Measurements from ENCODE around the gene INF2.

INF2 gene

DNA sequence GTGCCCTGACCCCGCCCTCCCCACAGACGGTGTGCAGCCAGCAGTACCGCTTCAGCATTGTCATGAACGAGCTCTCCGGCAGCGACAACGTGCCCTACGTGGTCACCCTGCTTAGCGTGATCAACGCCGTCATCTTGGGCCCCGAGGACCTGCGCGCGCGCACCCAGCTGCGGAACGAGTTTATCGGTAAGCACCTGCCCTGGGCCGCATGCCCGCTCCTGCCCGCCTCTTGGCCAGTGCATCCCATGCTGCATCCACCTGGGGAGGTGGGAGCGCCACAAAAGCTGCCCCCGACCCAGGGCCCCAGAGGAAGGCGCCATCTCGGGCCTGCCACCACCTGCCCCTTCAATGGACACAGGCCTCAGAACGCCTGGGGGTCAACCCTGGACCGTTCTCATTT, 13.9 kb downstream of the INF2 start:
- in situ Hi-C loops (cut with HindIII; ENCODE audit: low sequenced_read_pairs): no loop called here
- no peak for DNase-seq (ENCODE audit: low read depth, low spot score)
- TF ChIP-seq, protein P1, sequence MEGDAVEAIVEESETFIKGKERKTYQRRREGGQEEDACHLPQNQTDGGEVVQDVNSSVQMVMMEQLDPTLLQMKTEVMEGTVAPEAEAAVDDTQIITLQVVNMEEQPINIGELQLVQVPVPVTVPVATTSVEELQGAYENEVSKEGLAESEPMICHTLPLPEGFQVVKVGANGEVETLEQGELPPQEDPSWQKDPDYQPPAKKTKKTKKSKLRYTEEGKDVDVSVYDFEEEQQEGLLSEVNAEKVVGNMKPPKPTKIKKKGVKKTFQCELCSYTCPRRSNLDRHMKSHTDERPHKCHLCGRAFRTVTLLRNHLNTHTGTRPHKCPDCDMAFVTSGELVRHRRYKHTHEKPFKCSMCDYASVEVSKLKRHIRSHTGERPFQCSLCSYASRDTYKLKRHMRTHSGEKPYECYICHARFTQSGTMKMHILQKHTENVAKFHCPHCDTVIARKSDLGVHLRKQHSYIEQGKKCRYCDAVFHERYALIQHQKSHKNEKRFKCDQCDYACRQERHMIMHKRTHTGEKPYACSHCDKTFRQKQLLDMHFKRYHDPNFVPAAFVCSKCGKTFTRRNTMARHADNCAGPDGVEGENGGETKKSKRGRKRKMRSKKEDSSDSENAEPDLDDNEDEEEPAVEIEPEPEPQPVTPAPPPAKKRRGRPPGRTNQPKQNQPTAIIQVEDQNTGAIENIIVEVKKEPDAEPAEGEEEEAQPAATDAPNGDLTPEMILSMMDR (IDR thresholded peaks at IDR 0.05; ENCODE audit: low read depth, low read length): no peak
- H3K4me3 ChIP-seq (ENCODE audit: low read depth, low read length): no peak overlapping the region

DNA sequence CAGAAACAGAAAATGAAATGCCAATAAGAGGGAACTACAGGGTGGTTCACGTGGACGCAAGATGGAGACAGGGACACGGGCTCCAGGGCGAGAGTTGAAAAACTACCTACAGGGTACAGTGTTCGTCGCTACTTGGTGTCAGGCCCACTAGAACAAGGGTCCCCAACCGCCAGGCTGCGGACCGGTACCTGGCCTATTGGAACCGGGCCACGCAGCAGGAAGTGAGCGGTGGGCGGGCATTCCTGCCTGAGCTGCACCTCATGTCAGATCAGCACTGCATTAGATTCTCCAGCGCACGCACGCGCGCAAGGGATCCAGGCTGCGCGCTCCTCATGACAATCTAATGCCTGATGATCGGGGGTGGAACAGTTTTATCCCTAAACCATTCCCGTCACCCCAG, 14.8 kb downstream of the INF2 start:
- no peak for DNase-seq (ENCODE audit: low read depth, low spot score)
- no peak overlapping the region for H3K4me3 ChIP-seq (ENCODE audit: low read depth, low read length)
- in situ Hi-C loops (cut with HindIII; ENCODE audit: low sequenced_read_pairs): no loop called here
- TF ChIP-seq, protein P1 (IDR thresholded peaks at IDR 0.05; ENCODE audit: low read depth, low read length): no peak

DNA sequence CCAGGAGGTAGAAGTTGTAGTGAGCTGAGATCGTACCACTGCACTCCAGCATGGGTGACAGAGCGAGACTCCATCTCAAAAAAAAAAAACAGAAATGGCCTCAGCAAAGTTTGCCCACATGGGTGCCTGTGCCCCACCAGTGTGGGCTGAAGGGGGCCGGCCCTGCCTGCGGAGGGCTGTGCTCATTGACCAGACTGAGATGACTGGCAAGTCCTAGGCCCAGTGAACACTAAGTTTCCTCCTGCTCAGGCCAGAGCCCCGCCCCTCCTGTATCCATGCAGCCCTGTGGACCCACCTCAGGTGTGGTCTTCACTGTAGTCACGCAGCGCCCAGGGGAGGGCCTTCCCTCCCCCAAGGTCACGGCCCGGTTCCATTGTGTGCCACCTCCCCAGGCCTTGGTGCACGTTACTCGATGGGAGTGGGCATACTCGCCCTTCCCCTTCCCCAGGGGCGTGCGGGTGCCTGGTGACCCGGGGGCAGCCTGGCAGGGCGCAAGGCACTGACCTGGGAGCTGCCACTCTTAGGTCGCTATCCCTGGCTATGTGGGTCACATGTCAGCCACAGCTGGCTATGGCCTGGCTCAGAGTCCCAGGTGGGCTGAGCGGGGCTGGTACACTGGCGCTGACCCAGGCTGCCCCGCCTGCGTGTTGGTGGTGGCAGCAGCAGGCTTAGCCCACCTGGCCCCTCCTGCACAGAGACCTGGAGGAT, 16.1 kb downstream of the INF2 start:
- no peak overlapping the region for H3K4me3 ChIP-seq (ENCODE audit: low read depth, low read length)
- DNase-seq (ENCODE audit: low read depth, low spot score): no peak
- TF ChIP-seq, protein P1 (IDR thresholded peaks at IDR 0.05; ENCODE audit: low read depth, low read length): no peak
- in situ Hi-C loops (cut with HindIII; ENCODE audit: low sequenced_read_pairs): no loop called here

DNA sequence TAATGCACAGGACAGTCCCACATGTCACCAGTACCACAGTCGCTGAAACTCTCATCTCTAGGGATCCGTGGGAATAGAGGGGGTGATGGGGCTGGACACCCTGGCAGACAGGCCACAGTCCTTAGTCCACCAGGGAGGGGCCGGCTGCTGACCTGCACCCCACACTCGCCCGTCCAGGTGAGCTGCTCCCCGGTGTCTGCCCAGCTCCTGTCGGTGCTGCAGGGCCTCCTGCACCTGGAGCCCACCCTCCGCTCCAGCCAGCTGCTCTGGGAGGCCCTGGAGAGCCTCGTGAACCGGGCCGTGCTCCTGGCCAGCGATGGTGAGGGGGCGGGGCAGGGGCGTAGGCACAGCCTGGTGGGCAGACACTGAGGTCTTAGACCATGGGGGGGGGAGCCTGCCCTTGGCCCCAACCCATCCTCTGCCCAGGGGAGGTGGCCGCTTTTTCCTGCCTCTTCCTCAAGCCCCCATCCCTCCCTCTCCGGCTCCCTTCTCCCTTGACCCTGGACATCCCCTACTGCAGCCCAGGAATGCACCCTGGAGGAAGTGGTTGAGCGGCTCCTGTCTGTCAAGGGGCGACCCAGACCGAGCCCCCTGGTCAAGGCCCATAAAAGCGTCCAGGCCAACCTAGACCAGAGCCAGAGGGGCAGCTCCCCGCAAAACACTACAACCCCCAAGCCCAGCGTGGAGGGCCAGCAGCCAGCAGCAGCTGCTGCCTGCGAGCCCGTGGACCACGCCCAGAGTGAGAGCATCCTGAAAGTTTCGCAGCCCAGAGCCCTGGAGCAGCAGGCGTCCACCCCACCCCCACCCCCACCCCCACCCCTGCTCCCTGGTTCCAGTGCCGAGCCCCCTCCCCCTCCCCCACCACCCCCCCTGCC, 17.6 kb downstream of the INF2 start:
- TF ChIP-seq, protein P1 (IDR thresholded peaks at IDR 0.05; ENCODE audit: low read depth, low read length): no peak
- in situ Hi-C loops (cut with HindIII; ENCODE audit: low sequenced_read_pairs): no loop called here
- no peak for DNase-seq (ENCODE audit: low read depth, low spot score)
- no peak overlapping the region for H3K4me3 ChIP-seq (ENCODE audit: low read depth, low read length)

DNA sequence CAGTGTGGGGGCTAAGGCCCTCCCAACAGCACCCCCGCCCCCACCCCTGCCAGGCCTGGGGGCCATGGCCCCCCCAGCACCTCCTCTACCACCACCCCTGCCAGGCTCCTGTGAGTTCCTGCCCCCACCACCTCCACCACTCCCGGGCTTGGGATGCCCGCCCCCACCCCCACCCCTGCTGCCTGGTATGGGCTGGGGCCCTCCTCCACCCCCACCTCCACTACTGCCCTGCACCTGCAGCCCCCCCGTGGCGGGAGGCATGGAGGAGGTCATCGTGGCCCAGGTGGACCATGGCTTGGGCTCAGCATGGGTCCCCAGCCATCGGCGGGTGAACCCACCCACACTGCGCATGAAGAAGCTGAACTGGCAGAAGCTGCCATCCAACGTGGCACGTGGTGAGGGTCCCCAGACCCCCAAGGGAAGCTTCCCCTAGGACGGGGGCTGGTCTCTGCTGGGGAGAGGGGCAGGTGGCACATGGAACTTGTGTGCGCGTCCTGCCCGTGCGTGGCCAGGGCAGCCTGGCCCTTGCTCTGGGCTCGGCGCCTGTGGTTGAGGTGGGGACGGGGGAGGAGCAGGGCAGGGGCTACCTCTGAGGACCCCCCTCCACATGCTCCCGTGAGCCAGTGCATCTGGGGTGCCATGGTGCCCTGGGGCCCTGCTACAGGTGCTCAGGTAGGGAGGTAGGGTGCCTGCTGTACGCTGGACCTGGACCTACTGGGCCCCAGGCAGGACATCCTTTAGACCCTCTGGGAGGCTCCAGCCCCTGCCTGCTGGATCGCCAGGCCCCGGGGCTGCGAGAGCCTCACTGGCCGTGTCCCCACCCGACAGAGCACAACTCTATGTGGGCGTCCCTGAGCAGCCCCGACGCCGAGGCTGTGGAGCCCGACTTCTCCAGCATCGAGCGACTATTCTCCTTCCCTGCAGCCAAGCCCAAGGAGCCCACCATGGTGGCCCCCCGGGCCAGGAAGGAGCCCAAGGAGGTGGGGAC, 18.5 kb downstream of the INF2 start:
- no peak overlapping the region for H3K4me3 ChIP-seq (ENCODE audit: low read depth, low read length)
- in situ Hi-C loops (cut with HindIII; ENCODE audit: low sequenced_read_pairs): no loop called here
- TF ChIP-seq, protein P1 (IDR thresholded peaks at IDR 0.05; ENCODE audit: low read depth, low read length): no peak
- no peak for DNase-seq (ENCODE audit: low read depth, low spot score)
